B cell (primary cell): ENCODE data around the gene COASY. TPM values are rescaled to one million over a fixed set of nuclear protein-coding genes. Genes with fewer than 3 reads are reported as not detected.

Source experiments
- ATAC-seq: fragments of 200-7000 bp; cut with Tn5 transposase; one replicate; pipeline ENCODE4 v1.10.0; 2021; ENCODE audit warnings: low read depth, mild to moderate bottlenecking, moderate number of reproducible peaks, moderate library complexity
- CTCF ChIA-PET: fragments of 350-600 bp; sonication (Branson Sonifier 250); formaldehyde crosslinking; loops from one replicate; lab custom pipeline; 2021; ENCODE audit warnings: antibody characterized with exemption, inconsistent platforms; lab: Charles Lee
- POLR2A ChIA-PET: fragments of 350-600 bp; sonication (Branson Sonifier 250); formaldehyde crosslinking; loops from one replicate; lab custom pipeline; 2021; ENCODE audit warnings: antibody characterized with exemption; lab: Charles Lee
- DNase-seq: peaks from one replicate; pipeline ENCODE4 v3.0.0; 2013
- H2AFZ ChIP-seq: 2 replicates; pipeline ENCODE4 v1.6.1; 2012; ENCODE audit warnings: mild to moderate bottlenecking, low read depth, low read length; ENCODE audit not compliant: insufficient read depth, poor library complexity, severe bottlenecking
- H3K27ac ChIP-seq, 2 donors: 1 replicate in 1 of 2; 2 replicates in 1 of 2; pipeline ENCODE4 v1.5.1; 2012 to 2013; ENCODE audit warnings: low read length in 2 of 2, mild to moderate bottlenecking in 2 of 2, moderate library complexity in 1 of 2
- H3K27me3 ChIP-seq, 4 experiments: fragments of 200-600 bp in 1 of 4; sonication (generic) in 1 of 4; replicated peaks in 1 of 4; 1 replicate in 2 of 4; 2 replicates in 2 of 4; pipeline versions ENCODE4 v1.6.1 to v1.7.0; 2013 to 2016; ENCODE audit warnings: low read length in 3 of 4, mild to moderate bottlenecking in 2 of 4, mixed read lengths in 1 of 4, moderate library complexity in 1 of 4; ENCODE audit not compliant: insufficient read depth in 4 of 4, control insufficient read depth in 3 of 4; ENCODE audit errors: control extremely low read depth in 1 of 4
- H3K36me3 ChIP-seq, 2 experiments: replicated peaks in 1 of 2; 1 replicate in 1 of 2; 2 replicates in 1 of 2; pipeline versions ENCODE4 v1.6.1 to v1.7.1; 2013; ENCODE audit warnings: low read length in 1 of 2; ENCODE audit not compliant: insufficient read depth in 2 of 2, control insufficient read depth in 1 of 2; ENCODE audit errors: control extremely low read depth in 1 of 2, extremely low read depth in 1 of 2
- H3K4me1 ChIP-seq, 2 donors: fragments of 200-600 bp in 1 of 2; sonication (generic) in 1 of 2; 1 replicate in 1 of 2; 2 replicates in 1 of 2; pipeline versions ENCODE4 v1.5.1 to v1.6.1; 2013 to 2017; ENCODE audit warnings: low read length in 2 of 2; ENCODE audit not compliant: control insufficient read depth in 2 of 2, insufficient read depth in 2 of 2
- H3K4me2 ChIP-seq: replicated peaks from 2 replicates; pipeline ENCODE3; 2012; ENCODE audit warnings: mild to moderate bottlenecking, low read depth, low read length; ENCODE audit not compliant: poor library complexity, severe bottlenecking
- H3K4me3 ChIP-seq, 5 experiments: fragments of 200-600 bp in 1 of 5; sonication (generic) in 1 of 5; 1 replicate in 3 of 5; 2 replicates in 2 of 5; pipeline versions ENCODE4 v1.5.1 to v1.7.0; 2011 to 2016; ENCODE audit warnings: low read length in 4 of 5, mild to moderate bottlenecking in 4 of 5, low read depth in 2 of 5, control low read depth in 1 of 5, moderate library complexity in 1 of 5; ENCODE audit not compliant: insufficient read depth in 1 of 5; ENCODE audit errors: control extremely low read depth in 1 of 5, extremely low read depth in 1 of 5
- H3K79me2 ChIP-seq: fragments of 200-600 bp; sonication (generic); one replicate; pipeline ENCODE4 v1.6.0; 2016; ENCODE audit warnings: low read length; ENCODE audit not compliant: control insufficient read depth, insufficient read depth
- H3K9ac ChIP-seq: fragments of 200-600 bp; sonication (generic); 2 replicates; pipeline ENCODE4 v1.6.1; 2017; ENCODE audit warnings: mild to moderate bottlenecking, low read length, moderate library complexity
- H3K9me3 ChIP-seq, 3 donors: one replicate each; pipeline versions ENCODE4 v1.6.1 to v1.7.1; 2013; ENCODE audit warnings: low read length in 2 of 3; ENCODE audit not compliant: control insufficient read depth in 2 of 3, insufficient read depth in 1 of 3; ENCODE audit errors: control extremely low read depth in 1 of 3
- H4K20me1 ChIP-seq: 2 replicates; pipeline ENCODE4 v1.6.0; 2012; ENCODE audit warnings: mild to moderate bottlenecking, low read length; ENCODE audit not compliant: insufficient read depth, control insufficient read depth, poor library complexity, severe bottlenecking
- H3K27ac Mint-ChIP-seq: one replicate; pipeline ENCODE4 v1.8.0; 2021; ENCODE audit warnings: mixed read lengths
- H3K27me3 Mint-ChIP-seq: one replicate; pipeline ENCODE4 v1.8.0; 2021; ENCODE audit warnings: mixed read lengths
- H3K4me1 Mint-ChIP-seq: one replicate; pipeline ENCODE4 v1.8.0; 2021; ENCODE audit warnings: mixed read lengths
- H3K4me3 Mint-ChIP-seq: one replicate; pipeline ENCODE4 v1.8.0; 2021; ENCODE audit warnings: mixed read lengths
- H3K9me3 Mint-ChIP-seq: one replicate; pipeline ENCODE4 v1.8.0; 2022; ENCODE audit warnings: mixed read lengths; ENCODE audit not compliant: insufficient read depth
- EZH2 ChIP-seq: IDR thresholded peaks from 2 replicates; pipeline ENCODE4 v1.6.1; 2012; ENCODE audit warnings: borderline replicate concordance, low read depth, mild to moderate bottlenecking, moderate library complexity, low read length; ENCODE audit not compliant: insufficient read depth, poor library complexity, severe bottlenecking
- WGBS: methylation state at CpG from one replicate; pipeline ENCODE4 v1.1.5; 2013; ENCODE audit warnings: missing lambda C conversion rate; ENCODE audit not compliant: insufficient coverage; 5-methylcytosine and 5-hydroxymethylcytosine counted together
- intact Hi-C: fragments of 100-400 bp; cut with micrococcal nuclease; formaldehyde crosslinking; loops from one replicate; pipeline ENCODE4 v1.10.0; 2022
- polyA plus RNA-seq: library from polyadenylated mRNA; depleted of rRNA; stranded (reverse); fragments of >200 nt; gene quantifications from 2 replicates; pipeline ENCODE4 v1.2.3, GENCODE V29; 2012
- total RNA-seq, 2 donors: library from RNA; stranded (reverse); fragments of 120-200 nt in 1 of 2; gene quantifications; 1 replicate in 1 of 2; 2 replicates in 1 of 2; pipeline versions ENCODE4 v1.2.3 to v1.2.4, GENCODE V29; 2013 to 2022
- TF ChIP-seq, protein P1 (sequence below): fragments of 200-600 bp; IDR thresholded peaks from one replicate; pipeline ENCODE4 v1.8.0; 2022; ENCODE audit warnings: antibody characterized with exemption, mild to moderate bottlenecking

COASY gene
- total and polyA plus RNA-seq, 2 donors (not counting 1 experiment from before 2014, with no cell fraction given): 76.6 to 82.3 TPM

DNA sequence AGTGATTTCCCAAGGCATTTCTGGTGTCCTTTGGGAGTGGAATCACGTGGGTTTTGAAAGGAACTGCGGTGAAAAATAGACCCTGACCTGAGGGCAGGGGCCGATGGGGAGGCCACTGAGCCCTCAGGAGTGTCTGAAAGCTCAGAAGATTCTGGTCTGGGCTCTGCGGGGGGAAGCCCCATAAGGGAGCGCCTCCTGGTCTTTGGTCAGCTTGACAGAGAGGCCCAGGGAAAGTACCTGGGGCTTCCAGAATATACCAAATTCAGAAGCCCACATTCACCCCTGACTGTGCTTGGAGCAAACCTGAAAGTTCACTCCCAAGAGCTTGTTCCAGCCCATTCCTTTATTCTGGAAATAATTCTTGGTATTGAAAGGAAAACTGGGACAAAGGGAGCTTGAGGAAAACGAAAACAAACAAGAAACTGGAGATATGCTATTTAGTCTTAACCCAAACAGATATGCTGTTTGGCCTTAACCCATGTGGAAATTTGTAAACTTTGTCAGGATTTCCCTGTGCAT is 49.2 kb upstream of the COASY start:
- DNase-seq (no peak), ATAC-seq (no peak)
- intact Hi-C loops: no loop called here
- Histone ChIP-seq H3K9ac (no peak overlapping the region), H3K27me3 (no peaks in the 10 kb centered on the region), H3K4me2 (no peak overlapping the region), H3K79me2 (no peaks in the 10 kb centered on the region), H3K27ac (no peak overlapping the region), H4K20me1 (no peaks in the 10 kb centered on the region), H3K4me1 (peaks cover 7 to 19% of the 10 kb centered on the region in 2 donors), H2AFZ (no peak overlapping the region), H3K4me3 (no peak overlapping the region), H3K9me3 (no peaks in the 10 kb centered on the region), H3K36me3 (peaks cover 0 to 56% of the 10 kb centered on the region in 2 experiments)
- CTCF ChIA-PET: interaction anchor here (0.6 to 1.6 kb wide), 4 partner anchors 65 to 106 kb away, joined by 3 to 5 read pairs (median 3); partner anchors contain the start of gene PSMC3IP
- Mint-ChIP-seq H3K27ac (no peak overlapping the region), H3K9me3 (no peaks in the 10 kb centered on the region), H3K4me1 (peaks cover 17% of the 10 kb centered on the region), H3K27me3 (no peaks in the 10 kb centered on the region), H3K4me3 (no peak overlapping the region)
- 71% methylated on average over 4 of the region's 6 CpGs for WGBS
- POLR2A ChIA-PET: no interaction called here
- TF ChIP-seq EZH2: no peak
- TF ChIP-seq, protein P1, sequence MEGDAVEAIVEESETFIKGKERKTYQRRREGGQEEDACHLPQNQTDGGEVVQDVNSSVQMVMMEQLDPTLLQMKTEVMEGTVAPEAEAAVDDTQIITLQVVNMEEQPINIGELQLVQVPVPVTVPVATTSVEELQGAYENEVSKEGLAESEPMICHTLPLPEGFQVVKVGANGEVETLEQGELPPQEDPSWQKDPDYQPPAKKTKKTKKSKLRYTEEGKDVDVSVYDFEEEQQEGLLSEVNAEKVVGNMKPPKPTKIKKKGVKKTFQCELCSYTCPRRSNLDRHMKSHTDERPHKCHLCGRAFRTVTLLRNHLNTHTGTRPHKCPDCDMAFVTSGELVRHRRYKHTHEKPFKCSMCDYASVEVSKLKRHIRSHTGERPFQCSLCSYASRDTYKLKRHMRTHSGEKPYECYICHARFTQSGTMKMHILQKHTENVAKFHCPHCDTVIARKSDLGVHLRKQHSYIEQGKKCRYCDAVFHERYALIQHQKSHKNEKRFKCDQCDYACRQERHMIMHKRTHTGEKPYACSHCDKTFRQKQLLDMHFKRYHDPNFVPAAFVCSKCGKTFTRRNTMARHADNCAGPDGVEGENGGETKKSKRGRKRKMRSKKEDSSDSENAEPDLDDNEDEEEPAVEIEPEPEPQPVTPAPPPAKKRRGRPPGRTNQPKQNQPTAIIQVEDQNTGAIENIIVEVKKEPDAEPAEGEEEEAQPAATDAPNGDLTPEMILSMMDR: no peak

DNA sequence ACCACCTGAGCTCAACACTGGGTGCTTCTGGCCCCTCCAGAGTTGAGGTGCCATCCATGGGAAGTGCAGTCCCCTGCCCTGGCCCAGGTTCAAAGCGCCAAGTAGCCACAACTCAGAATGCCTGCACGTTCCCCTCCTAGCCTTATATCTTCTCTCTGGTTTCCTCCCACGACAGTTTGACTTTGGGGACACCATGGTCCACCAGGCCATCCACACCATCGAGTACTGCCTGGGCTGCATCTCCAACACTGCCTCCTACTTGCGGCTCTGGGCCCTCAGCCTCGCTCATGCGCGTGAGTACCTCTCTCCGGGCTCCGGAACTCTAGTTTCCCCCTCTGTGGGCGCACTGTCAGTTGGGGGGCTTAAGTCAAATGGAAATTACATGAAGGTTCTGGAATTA is 48.3 kb upstream of the COASY start:
- Histone ChIP-seq H3K27me3 (no peaks in the 10 kb centered on the region), H3K4me2 (no peak overlapping the region), H3K4me3 (no peak overlapping the region), H3K4me1 (peaks cover 7 to 19% of the 10 kb centered on the region in 2 donors), H3K9me3 (no peaks in the 10 kb centered on the region), H2AFZ (no peak overlapping the region), H4K20me1 (no peaks in the 10 kb centered on the region), H3K9ac (no peak overlapping the region), H3K27ac (no peak overlapping the region), H3K79me2 (no peaks in the 10 kb centered on the region), H3K36me3 (peaks cover 0 to 52% of the 10 kb centered on the region in 2 experiments)
- peaks cover 17% of the 10 kb centered on the region for H3K4me1 Mint-ChIP-seq
- H3K4me3 Mint-ChIP-seq: no peak overlapping the region
- CTCF ChIA-PET: interaction anchor here (0.6 to 2.7 kb wide), 6 partner anchors 64 to 191 kb away, joined by 3 to 12 read pairs (median 4); partner anchors contain the start of gene PSMC3IP
- no peaks in the 10 kb centered on the region for H3K27me3 Mint-ChIP-seq
- H3K27ac Mint-ChIP-seq: no peak overlapping the region
- no peak for ATAC-seq
- H3K9me3 Mint-ChIP-seq: no peaks in the 10 kb centered on the region
- intact Hi-C loops: no loop called here
- POLR2A ChIA-PET: no interaction called here
- DNase-seq: no peak
- 98% methylated on average over 5 of the region's 11 CpGs for WGBS
- TF ChIP-seq, protein P1: no peak
- no peak for TF ChIP-seq EZH2
